Fibroblast of the aortic adventitia (primary cell): ENCODE data around the gene ASTN1. TPM values are rescaled to one million over a fixed set of nuclear protein-coding genes. Genes with fewer than 3 reads are reported as not detected.

Source experiments
- DNase-seq: peaks from one replicate; pipeline ENCODE4 v3.0.0-alpha.2; 2010; ENCODE audit warnings: low read depth
- H3K4me3 ChIP-seq: 2 replicates; pipeline ENCODE4 v1.5.1; 2011; ENCODE audit warnings: low read depth, mild to moderate bottlenecking, control low read depth, low read length, moderate library complexity
- CTCF ChIP-seq: IDR thresholded peaks from 2 replicates; pipeline ENCODE4 v1.5.1; 2011; ENCODE audit warnings: mild to moderate bottlenecking, low read length, control low read depth, inconsistent platforms; ENCODE audit not compliant: insufficient read depth
- total RNA-seq: library from RNA; depleted of rRNA; stranded (reverse); fragments of >200 nt; gene quantifications from 2 replicates; pipeline ENCODE4 v1.2.3, GENCODE V29; 2012; ENCODE audit warnings: low replicate concordance

Gene ASTN1
- total RNA-seq, 1 donor, result under 0.01 TPM

GRCh38 chr1:176831150-176831549 is 333.4 kb downstream of the ASTN1 start:
- no peak for DNase-seq
- TF ChIP-seq CTCF, result no peak
- H3K4me3 ChIP-seq, result no peak overlapping the region

- DNase-seq, result no peak
- no peak overlapping the region for H3K4me3 ChIP-seq
- no peak for TF ChIP-seq CTCF
Measured at GRCh38 chr1:176829261-176829660, 335.3 kb downstream of the ASTN1 start.

DNA sequence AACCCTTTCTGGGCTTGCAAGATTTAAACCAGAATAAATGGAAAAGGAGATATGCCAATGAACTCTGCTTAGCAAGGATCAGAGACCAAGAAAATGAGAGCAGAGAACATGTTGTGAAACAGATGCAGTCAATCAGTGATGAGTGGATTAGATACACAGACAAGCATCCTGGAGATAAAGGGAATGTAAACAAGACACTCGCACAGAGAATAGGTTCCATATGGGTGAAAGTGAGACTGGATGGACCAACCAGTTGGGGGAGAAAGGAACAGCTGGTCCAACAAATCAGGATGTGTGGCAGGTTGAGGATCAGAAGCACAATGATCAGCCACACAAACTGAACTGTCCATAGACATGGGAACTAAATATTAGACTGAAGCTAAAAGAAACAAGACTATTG is 338.2 kb downstream of the ASTN1 start:
- TF ChIP-seq CTCF, result no peak
- no peak overlapping the region for H3K4me3 ChIP-seq
- DNase-seq, result no peak

DNA sequence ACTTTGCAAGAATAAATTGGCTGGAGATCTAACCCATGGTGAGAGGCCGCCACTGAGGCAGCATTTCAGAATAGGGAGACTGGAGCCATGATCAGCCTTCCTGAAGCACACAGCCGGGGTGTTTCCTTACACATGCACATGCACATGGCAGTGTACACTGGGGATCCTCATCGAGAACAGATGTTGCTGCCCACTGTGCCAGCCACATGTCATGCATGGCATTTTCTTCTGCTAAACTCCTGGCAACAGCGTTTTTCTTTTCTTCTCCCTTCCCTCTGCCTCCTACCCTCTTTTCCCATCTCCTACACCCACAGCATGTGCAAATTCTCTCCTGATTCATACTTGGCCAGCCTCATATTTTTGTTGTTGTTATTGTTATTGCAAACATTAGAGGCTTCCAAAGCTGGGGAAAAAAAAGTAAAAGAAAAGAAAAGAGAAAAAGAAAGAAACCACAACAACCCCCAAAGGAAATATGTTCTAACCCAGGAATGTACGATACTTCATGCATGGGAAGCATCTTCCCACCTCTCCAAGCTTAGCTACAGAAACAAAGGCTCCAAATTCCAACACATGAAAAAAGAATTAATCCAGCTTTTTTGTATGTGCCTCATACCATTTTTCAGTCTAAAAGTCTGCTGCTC is 344.0 kb downstream of the ASTN1 start:
- TF ChIP-seq CTCF, result no peak
- DNase-seq, result no peak
- H3K4me3 ChIP-seq, result no peak overlapping the region

DNA sequence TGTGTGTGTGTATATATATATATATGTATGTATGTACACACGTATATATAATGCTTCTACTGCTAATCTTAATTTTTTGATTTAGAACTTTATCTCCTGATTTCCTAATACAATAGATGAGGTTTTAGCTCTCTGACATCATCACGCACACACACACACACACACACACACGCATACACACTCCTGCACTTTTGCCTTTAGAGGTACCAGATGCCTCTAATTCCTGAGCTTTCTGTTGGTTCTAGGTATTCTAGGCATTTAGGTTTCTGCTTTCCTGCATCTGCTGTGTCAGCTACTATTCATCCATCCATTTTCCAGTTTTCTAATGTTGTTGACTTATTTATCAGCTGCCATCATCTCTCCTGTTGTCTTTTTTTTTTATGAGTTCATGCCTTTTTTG is 348.3 kb downstream of the ASTN1 start:
- no peak for TF ChIP-seq CTCF
- no peak for DNase-seq
- H3K4me3 ChIP-seq, result no peak overlapping the region

DNA sequence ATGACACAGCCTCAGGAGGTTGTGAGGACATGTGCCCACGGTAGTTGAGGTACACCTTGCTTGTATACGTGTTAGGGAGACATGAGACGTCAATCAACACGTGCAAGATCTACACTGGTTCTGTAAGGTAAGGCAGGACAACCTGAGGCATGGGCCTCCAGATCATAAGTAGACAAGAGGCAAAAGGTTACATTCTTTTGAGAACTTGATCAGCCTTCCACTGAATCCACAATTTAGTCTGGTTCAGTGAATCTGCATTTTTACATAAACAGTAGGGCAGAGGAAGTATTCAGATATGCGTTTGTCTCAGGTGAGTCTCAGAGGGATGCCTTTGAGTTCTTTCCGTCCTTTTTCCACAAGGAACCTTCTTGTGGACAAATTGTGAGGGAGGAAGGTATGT is 348.9 kb downstream of the ASTN1 start:
- no peak overlapping the region for H3K4me3 ChIP-seq
- no peak for TF ChIP-seq CTCF
- no peak for DNase-seq

- no peak overlapping the region for H3K4me3 ChIP-seq
- no peak for TF ChIP-seq CTCF
- peak; percentile 27 for DNase-seq
Measured at GRCh38 chr1:176811511-176812288, 352.8 kb downstream of the ASTN1 start.
